Activated naive CD8-positive, alpha-beta T cell treated with anti-CD3 and anti-CD28 coated beads for 36 hours (primary cell): ENCODE data around the gene TENT4A. TPM values are rescaled to one million over a fixed set of nuclear protein-coding genes. Genes with fewer than 3 reads are reported as not detected.
"Not testable (repeated sequence)": the region's sequence is repeated elsewhere in the genome, so short reads cannot be mapped to it uniquely, and the experiment has no call there.

Experiments
- DNase-seq: peaks from one replicate; pipeline ENCODE4 v3.0.0; 2021
- H3K27ac Mint-ChIP-seq: one replicate; pipeline ENCODE4 v1.8.0; 2022; ENCODE audit warnings: mild to moderate bottlenecking, moderate library complexity, mixed read lengths
- H3K27me3 Mint-ChIP-seq: one replicate; pipeline ENCODE4 v1.8.0; 2022; ENCODE audit warnings: mild to moderate bottlenecking, mixed read lengths
- H3K36me3 Mint-ChIP-seq: one replicate; pipeline ENCODE4 v1.8.0; 2021; ENCODE audit warnings: mild to moderate bottlenecking, mixed read lengths
- H3K4me1 Mint-ChIP-seq: one replicate; pipeline ENCODE4 v1.8.0; 2021; ENCODE audit warnings: mixed read lengths
- H3K4me3 Mint-ChIP-seq: one replicate; pipeline ENCODE4 v1.8.0; 2022; ENCODE audit warnings: mild to moderate bottlenecking, moderate library complexity, mixed read lengths
- H3K9me3 Mint-ChIP-seq: one replicate; pipeline ENCODE4 v1.8.0; 2022; ENCODE audit warnings: mixed read lengths
- total RNA-seq, 2 experiments: library from RNA; stranded (reverse); gene quantifications; one replicate each; pipeline ENCODE4 v1.2.3, GENCODE V29; 2021

Gene TENT4A
- total RNA-seq, 2 experiments from 2014 or later, result 28.2 to 30.7 TPM

DNA sequence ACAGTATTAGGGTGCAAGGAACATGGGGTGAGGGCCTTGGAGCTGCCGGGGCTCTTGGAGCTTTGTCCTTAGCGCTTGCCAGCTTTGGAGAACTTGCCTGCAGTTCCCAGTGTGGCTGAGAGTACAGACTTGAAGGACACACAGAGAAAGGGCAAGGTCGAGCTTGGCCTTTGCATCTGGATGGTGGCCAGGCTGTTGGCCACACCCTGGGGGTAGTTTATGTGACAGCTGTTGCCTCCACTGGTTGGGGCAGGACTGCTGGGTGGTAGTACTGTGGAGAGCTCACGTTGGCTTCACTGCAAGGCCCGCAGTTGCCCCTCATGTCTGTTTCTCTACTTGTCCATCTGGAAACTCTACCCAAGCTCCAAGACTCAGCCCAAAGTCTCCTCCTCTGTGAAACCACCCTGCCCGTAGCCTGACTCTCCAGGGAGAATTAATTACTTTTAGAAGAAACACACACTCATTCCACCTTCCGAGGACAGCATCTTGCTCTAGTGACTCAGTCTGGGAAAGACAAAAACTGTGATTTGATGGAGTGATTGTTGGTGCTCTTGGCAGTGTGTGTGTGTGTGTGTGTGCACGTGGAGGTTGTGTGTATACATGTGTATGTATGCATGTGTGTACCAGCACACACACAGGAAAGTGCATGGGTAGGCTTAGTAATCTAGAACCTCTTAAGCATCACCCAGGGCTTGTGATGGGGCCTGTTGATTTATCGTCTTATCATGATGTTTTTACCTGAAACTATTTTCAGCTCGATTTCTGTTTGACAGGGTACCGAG, 57.8 kb downstream of the TENT4A start:
- Mint-ChIP-seq H3K27me3 (peaks cover 20% of the 10 kb centered on the region), H3K4me3 (no peak overlapping the region), H3K9me3 (no peaks in the 10 kb centered on the region), H3K36me3 (no peaks in the 10 kb centered on the region), H3K27ac (no peak overlapping the region), H3K4me1 (peaks cover 12% of the 10 kb centered on the region)
- DNase-seq, result no peak

DNA sequence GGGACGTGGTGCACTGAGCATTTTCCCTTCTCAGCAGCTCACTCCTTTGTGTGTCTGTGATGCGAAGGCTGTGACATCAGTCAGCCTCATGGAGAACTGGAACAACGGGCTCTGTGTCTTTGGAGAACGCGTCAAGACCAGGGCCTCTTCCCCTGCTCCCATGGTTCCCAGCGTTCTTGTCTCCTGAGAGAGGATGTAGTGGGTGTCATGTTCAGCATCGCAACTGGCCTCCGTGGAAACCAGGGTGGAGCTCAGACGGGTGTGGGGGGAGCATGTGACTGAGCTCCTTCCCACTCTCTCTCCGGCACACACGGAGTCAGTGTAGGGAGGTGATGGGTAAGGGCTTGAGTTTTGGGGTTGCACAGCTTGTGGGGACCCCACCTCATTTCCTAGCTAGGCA, 59.7 kb downstream of the TENT4A start:
- Mint-ChIP-seq H3K4me3 (no peak overlapping the region), H3K27ac (no peak overlapping the region), H3K9me3 (no peaks in the 10 kb centered on the region), H3K36me3 (no peaks in the 10 kb centered on the region), H3K4me1 (peaks cover 6% of the 10 kb centered on the region), H3K27me3 (peaks cover 27% of the 10 kb centered on the region)
- no peak for DNase-seq

DNA sequence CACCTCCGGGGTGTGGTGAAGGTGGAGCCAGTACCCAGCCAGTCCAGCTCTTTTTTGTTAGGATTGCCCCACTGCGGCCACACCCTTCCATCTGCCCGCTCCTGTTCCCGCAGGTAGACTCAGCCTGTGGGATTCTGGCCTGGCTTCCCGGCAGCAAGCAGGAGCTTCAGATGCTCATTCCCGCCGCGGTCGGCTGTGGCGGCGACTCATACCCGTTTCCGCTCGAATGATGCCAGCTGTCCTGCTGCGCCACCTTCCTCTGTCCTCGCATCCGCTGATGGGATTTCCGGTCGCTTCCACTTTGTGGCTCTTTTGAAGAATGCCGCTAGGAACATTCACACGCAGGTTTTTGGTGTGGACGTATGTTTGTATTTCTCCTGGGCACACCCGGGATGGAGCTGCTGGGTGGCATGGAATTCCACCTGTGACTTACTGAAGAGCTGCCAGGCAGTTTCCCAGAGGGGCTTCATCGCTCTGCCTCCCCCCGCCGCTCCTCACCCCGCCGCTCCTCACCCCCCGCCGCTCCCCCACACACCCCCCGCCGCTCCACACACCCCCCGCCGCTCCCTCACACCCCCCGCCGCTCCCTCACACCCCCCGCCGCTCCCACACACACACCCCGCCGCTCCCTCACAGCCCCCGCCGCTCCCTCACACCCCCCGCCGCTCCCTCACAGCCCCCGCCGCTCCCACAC, 60.3 kb downstream of the TENT4A start:
- no peak overlapping the region for H3K4me3 Mint-ChIP-seq
- no peak for DNase-seq
- no peaks in the 10 kb centered on the region for H3K36me3 Mint-ChIP-seq
- H3K4me1 Mint-ChIP-seq, result peaks cover 6% of the 10 kb centered on the region
- no peaks in the 10 kb centered on the region for H3K9me3 Mint-ChIP-seq
- no peak overlapping the region for H3K27ac Mint-ChIP-seq
- H3K27me3 Mint-ChIP-seq, result peaks cover 27% of the 10 kb centered on the region

DNA sequence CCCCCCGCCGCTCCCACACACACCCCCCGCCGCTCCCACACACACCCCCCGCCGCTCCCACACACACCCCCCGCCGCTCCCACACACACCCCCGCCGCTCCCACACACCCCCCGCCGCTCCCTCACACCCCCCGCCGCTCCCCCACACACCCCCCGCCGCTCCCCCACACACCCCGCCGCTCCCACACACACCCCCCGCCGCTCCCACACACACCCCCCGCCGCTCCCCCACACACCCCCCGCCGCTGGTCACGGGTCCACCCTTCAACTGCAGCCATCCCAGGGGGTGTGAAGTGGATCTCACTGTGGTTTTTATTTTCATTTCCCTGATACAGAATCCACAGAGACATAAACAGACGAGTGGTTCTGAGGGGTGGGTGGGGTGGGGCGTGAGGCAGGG, 61.0 kb downstream of the TENT4A start:
- H3K36me3 Mint-ChIP-seq, H3K27ac Mint-ChIP-seq, H3K4me3 Mint-ChIP-seq, H3K4me1 Mint-ChIP-seq, DNase-seq, H3K9me3 Mint-ChIP-seq: not testable (repeated sequence)
- H3K27me3 Mint-ChIP-seq, result peaks cover 27% of the 10 kb centered on the region

DNA sequence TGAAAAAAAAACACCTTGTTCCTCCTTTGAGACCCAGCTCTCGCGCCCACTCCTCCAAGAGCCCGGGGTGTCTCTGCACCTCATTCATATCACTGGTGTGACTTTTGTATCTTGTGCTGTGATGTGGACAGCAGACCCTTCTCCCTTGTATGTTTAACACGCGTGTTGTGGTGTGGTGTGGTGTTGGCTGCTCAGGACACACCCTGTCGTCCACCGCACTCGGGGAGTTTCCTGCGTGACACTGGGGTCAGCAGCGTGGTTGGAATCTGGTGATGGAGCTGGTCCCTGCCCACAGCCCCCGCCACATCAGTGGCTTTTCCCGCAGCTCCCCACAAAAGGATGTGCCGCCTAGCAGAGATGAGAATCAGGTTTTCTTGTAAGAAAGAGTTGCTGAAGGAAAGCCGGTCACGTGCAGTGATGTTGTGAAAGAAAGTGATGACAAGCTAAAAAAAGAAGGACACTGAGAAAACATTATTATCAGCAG, 61.5 kb downstream of the TENT4A start:
- no peaks in the 10 kb centered on the region for H3K9me3 Mint-ChIP-seq
- no peaks in the 10 kb centered on the region for H3K36me3 Mint-ChIP-seq
- no peak overlapping the region for H3K4me3 Mint-ChIP-seq
- no peak overlapping the region for H3K27ac Mint-ChIP-seq
- peaks cover 27% of the 10 kb centered on the region for H3K27me3 Mint-ChIP-seq
- DNase-seq, result no peak
- H3K4me1 Mint-ChIP-seq, result peaks cover 6% of the 10 kb centered on the region

DNA sequence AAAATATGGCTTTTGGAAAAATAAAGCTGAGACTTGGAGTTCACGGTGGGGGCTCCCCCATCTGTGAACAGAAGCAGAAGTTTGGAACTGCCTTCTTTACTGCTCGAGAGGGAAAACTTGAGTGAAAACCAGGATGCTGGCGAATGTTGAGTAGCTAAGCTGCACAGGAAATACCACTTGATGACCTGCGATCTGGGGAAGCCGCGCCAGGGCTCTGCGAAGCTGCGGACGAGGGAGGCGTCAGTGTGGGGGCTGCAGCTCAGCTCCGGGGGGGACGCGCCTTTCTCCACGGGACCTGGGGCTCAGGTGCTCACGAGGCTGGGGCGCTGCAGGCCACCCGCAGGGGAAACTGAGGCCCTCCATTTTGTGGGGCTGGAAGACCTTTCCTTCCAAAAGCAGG, 62.3 kb downstream of the TENT4A start:
- Mint-ChIP-seq H3K4me3 (no peak overlapping the region), H3K9me3 (no peaks in the 10 kb centered on the region), H3K36me3 (no peaks in the 10 kb centered on the region), H3K27ac (no peak overlapping the region), H3K4me1 (peaks cover 6% of the 10 kb centered on the region), H3K27me3 (peaks cover 27% of the 10 kb centered on the region)
- DNase-seq, result no peak

DNA sequence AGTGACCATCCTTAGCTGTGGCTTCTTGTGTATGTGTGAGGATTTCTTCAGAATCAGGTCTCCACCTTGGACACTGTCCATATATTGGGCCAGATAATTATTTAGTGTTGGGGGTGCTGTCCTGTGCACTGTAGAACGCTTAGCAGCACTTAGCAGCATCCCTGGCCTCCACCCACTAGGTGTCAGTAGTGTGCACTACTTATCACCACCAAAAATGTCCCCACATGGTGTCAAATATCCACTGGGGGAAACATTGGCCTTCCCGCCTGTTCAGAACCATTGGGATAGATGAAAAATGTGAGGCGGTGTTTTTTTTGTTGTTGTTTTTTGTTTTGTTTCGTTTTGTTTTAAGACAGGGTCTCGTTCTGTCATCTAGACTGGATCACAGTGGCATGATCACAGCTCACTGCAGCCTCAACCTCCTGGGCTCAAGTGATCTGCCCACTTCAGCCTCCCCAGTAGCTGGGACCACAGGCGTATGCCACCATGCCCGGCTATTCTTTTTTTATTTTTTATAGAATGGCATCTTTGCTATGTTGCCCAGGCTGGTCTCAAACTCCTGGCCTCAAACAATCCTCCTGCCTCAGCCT, 67.7 kb downstream of the TENT4A start:
- peaks cover 3% of the 10 kb centered on the region for H3K4me1 Mint-ChIP-seq

DNA sequence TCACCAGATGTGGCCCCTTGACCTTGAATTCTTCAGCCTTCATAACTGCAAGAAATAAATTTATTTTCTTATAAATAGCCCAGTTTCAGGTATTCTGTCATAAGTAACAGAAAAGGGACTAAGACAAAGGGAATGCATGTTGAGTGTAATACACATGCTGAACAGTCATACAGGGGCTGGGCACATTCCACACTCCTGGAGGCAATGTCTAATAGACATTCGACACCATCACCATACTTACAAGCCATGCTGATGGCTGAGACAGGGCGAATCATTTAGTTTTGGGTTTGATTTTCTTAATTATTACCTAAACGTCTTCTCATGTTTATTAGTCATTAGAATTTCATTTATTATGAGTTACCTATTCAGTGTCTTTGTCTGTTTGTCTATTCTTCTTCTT, 68.5 kb downstream of the TENT4A start:
- no peaks in the 10 kb centered on the region for H3K9me3 Mint-ChIP-seq

More for the DNA sequence above, 67.7 kb downstream of the TENT4A start:
- DNase-seq, result peak; percentile 15
- H3K36me3 Mint-ChIP-seq, result no peaks in the 10 kb centered on the region
- no peak overlapping the region for H3K4me3 Mint-ChIP-seq
- H3K27me3 Mint-ChIP-seq, result peaks cover 9% of the 10 kb centered on the region
- no peak overlapping the region for H3K27ac Mint-ChIP-seq
- no peaks in the 10 kb centered on the region for H3K9me3 Mint-ChIP-seq

DNA sequence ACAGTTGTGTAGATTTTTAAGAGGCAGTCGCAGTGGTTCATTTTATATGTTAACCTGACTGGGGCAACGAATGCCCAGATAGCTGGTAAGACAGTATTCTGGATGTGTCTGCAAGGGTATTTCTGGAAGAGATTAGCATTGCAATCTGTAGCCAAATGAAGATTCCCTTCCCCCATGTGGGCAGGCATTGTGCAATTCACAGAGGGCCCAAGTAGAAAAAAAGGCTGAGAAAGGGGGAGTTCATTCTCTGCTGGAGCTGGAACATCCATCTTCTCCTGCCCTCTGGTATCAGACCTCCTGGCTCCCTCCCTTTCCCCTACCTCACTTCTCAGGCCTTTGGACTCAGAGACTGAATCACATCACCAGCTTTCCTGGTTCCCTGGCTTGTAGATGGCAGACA, 70.6 kb downstream of the TENT4A start:
- peaks cover 3% of the 10 kb centered on the region for H3K4me1 Mint-ChIP-seq
- DNase-seq, result no peak
- H3K27ac Mint-ChIP-seq, result no peak overlapping the region
- no peak overlapping the region for H3K4me3 Mint-ChIP-seq
- no peaks in the 10 kb centered on the region for H3K9me3 Mint-ChIP-seq
- H3K36me3 Mint-ChIP-seq, result no peaks in the 10 kb centered on the region
- no peaks in the 10 kb centered on the region for H3K27me3 Mint-ChIP-seq

More for the DNA sequence above, 68.5 kb downstream of the TENT4A start:
- Mint-ChIP-seq H3K4me3 (no peak overlapping the region), H3K27ac (no peak overlapping the region), H3K4me1 (peaks cover 3% of the 10 kb centered on the region), H3K27me3 (peaks cover under 1% of the 10 kb centered on the region), H3K36me3 (no peaks in the 10 kb centered on the region)
- DNase-seq, result no peak

DNA sequence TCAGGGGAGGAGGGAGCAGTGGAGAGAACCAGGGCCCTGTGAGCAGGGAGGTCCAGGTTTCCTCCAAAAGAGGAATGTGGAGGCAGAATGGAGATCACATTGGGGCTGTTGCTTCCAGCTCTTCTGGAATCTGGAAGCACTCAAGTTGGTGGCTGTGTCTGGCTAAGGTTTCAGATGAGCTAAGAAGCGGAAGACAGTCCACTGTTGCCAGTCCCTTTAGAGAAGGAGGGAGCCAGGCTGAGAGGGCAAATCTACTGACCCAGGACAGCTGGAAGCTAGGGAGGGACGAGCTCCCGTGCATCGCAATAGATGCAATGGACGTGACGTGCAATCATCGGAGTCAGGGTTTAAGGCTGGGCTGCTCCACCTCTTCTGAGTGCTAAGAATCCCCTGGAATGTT, 71.2 kb downstream of the TENT4A start:
- DNase-seq, result no peak
- Mint-ChIP-seq H3K27me3 (no peaks in the 10 kb centered on the region), H3K36me3 (no peaks in the 10 kb centered on the region), H3K27ac (no peak overlapping the region), H3K4me1 (peaks cover 3% of the 10 kb centered on the region), H3K4me3 (no peak overlapping the region), H3K9me3 (no peaks in the 10 kb centered on the region)

DNA sequence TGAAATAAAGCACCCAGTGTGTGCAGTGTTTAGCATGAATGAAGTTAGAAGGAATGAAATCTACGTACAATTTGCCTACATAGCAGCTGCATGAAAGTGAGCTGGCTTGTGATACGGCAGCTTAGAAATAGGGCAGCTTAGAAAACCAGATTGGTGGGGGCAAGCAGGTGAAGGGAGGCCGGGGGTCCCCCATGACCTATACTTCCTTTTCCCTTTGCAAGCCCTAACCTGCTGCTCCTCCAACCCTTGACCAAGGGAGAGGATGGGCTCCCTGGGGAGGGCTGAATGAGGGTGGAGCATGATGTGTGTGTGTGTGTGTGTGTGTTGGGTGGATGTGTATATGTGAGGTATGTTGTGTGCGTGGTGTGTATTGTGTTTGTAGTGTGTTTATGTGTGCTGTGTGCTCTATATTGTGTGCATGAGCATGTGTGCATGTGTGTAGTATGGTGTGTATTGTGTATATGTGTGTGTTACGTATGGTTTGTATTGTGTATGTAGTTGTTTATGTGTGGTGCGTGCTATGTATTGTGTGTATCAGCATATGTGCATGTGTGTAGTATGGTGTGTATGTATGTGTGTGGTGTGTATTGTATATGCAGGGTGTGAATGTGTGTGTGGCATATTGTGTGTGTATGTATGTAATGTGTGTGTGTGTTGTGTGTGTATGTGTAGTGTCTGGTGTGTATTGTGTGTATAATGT, 72.1 kb downstream of the TENT4A start:
- H3K36me3 Mint-ChIP-seq, result no peaks in the 10 kb centered on the region

DNA sequence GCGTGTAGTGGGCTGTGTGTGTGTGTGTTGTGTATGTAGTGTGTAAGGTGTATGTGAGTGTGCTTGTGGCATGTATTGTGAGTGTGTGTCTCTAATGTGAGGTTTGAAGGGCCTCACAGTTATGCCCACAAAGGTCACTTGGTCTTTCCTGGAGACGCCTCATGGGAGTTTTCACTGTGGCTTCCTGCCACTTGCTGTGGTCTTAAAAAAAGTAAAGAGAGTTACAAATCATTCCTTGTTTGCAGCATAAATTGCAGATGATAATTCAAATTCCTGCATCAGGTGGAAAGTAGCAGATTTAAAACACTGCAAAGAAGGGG, 72.6 kb downstream of the TENT4A start:
- no peaks in the 10 kb centered on the region for H3K9me3 Mint-ChIP-seq
- no peaks in the 10 kb centered on the region for H3K27me3 Mint-ChIP-seq
- H3K27ac Mint-ChIP-seq, result no peak overlapping the region
- peaks cover 3% of the 10 kb centered on the region for H3K4me1 Mint-ChIP-seq
- DNase-seq, result no peak
- H3K4me3 Mint-ChIP-seq, result no peak overlapping the region
- no peaks in the 10 kb centered on the region for H3K36me3 Mint-ChIP-seq

More for the DNA sequence above, 72.1 kb downstream of the TENT4A start:
- no peaks in the 10 kb centered on the region for H3K27me3 Mint-ChIP-seq
- no peak overlapping the region for H3K4me3 Mint-ChIP-seq
- H3K4me1 Mint-ChIP-seq, result peaks cover 3% of the 10 kb centered on the region
- H3K9me3 Mint-ChIP-seq, result no peaks in the 10 kb centered on the region
- no peak for DNase-seq
- no peak overlapping the region for H3K27ac Mint-ChIP-seq

DNA sequence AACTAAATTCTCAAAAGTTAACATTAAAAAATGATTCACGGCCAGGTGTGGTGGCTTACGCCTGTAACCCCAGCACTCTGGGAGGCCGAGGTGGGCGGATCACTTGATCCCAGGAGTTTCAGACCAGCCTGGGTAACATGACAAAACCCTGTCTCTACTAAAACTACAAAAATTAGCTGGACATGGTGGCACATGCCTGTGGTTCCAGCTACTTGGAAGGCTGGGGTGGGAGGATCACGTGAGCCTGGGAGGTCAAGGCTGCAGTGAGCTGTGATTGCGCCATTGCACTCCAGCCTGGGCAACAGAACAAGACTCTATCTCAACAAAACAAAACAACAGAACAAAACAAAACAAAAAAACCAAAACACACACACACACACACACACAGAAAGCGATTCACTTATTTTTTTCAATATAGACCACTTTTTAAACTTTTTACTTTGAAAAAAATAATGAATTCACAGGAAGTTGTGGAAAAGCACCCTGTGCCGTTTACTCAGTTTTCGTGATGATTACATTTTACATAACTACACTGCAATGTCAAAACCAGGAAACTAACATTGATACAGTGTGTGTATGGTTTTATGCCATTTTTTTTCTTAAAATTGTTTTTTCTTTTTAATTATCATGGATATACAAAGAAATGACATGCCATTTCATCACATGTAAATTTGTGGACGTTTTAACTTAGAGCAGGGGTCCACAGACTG, 73.7 kb downstream of the TENT4A start:
- Mint-ChIP-seq H3K36me3 (no peaks in the 10 kb centered on the region), H3K27ac (no peak overlapping the region), H3K4me3 (no peak overlapping the region)

DNA sequence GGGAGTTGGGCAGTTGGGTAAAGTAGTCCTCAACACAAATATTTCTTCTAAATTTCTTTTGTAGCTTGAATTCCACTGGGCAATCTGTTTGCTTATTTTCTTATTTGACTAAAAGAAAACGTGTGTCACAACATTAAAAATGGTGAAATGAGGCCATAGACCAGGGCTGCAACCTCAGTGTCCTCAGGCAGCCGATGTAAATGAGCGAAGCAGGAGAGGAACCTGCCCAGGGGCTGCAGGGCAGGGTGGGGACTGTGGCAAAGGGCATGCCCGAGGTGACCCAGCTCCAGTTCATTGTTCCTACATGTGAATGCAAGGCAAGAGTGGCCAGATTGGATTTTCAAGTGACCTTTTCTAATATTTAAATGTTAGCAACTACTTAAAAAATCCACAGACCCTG, 74.7 kb downstream of the TENT4A start:
- Mint-ChIP-seq H3K9me3 (no peaks in the 10 kb centered on the region), H3K4me3 (no peak overlapping the region), H3K36me3 (no peaks in the 10 kb centered on the region), H3K4me1 (peaks cover 3% of the 10 kb centered on the region), H3K27me3 (no peaks in the 10 kb centered on the region), H3K27ac (no peak overlapping the region)
- no peak for DNase-seq

More for the DNA sequence above, 73.7 kb downstream of the TENT4A start:
- H3K4me1 Mint-ChIP-seq, result peaks cover 3% of the 10 kb centered on the region
- no peaks in the 10 kb centered on the region for H3K9me3 Mint-ChIP-seq
- H3K27me3 Mint-ChIP-seq, result no peaks in the 10 kb centered on the region
- DNase-seq, result no peak
